HT1080 (cell line): Measurements from ENCODE around the gene DCTN1. TPM values are rescaled to one million over a fixed set of nuclear protein-coding genes. Genes with fewer than 3 reads are reported as not detected.
A peak's percentile ranks its signal among the peaks of the same experiment; 100 is the strongest.

Experiments used
- DNase-seq: peaks from one replicate; pipeline ENCODE4 v3.0.0-alpha.2; 2015; ENCODE audit warnings: low read depth
- small RNA-seq: library from RNA; depleted of rRNA; stranded (forward); fragments of <200 nt; gene quantifications from one replicate; pipeline ENCODE3, GENCODE V24; 2014
- total RNA-seq: library from RNA; depleted of rRNA; stranded (reverse); fragments of >200 nt; shearing (Covaris generic); gene quantifications from 2 replicates; pipeline ENCODE4 v1.2.3, GENCODE V29; 2014; rRNA removed

DCTN1 gene
- total RNA-seq, 1 experiment from 2014 or later: 84.6 TPM

- no peak for DNase-seq
These were observed 52.5 kb downstream of the DCTN1 start for GRCh38 chr2:74327627-74328026.

GRCh38 chr2:74327199-74327598 is 52.9 kb downstream of the DCTN1 start:
- no peak for DNase-seq

GRCh38 chr2:74325815-74326214 is 54.3 kb downstream of the DCTN1 start:
- no peak for DNase-seq

GRCh38 chr2:74321737-74322136 is 58.4 kb downstream of the DCTN1 start:
- peak; percentile 5 for DNase-seq

GRCh38 chr2:74317701-74318100 is 62.4 kb downstream of the DCTN1 start:
- no peak for DNase-seq

- no peak for DNase-seq
These were observed 63.4 kb downstream of the DCTN1 start for GRCh38 chr2:74316627-74317295.

- no peak for DNase-seq
These were observed 66.0 kb downstream of the DCTN1 start for GRCh38 chr2:74314107-74314506.

GRCh38 chr2:74313497-74313896 is 66.6 kb downstream of the DCTN1 start:
- DNase-seq: no peak

GRCh38 chr2:74312913-74313312 is 67.2 kb downstream of the DCTN1 start:
- DNase-seq: no peak

Small RNA genes lying within 50 kb of the gene (small RNA-seq; reads per million reads assigned to genes)
- not detected for gene RNU6-542P
- gene TAF13P2: not detected

Other genes starting within 250 kb of the DCTN1 start
- 125 and 156 TPM in 2 replicates for gene BOLA3, start 232.4 kb downstream of the DCTN1 start, total RNA-seq
- 77.6 and 83.8 TPM in 2 replicates for gene MOB1A, start 201.4 kb downstream of the DCTN1 start, total RNA-seq
- 201 and 225 TPM in 2 replicates for gene MTHFD2, start 181.7 kb downstream of the DCTN1 start, total RNA-seq
- not detected in 2 replicates for gene SLC4A5, start 36.9 kb downstream of the DCTN1 start, total RNA-seq
- gene C2orf81, start 41.3 kb upstream of the DCTN1 start, total RNA-seq: 0.37 and 2.2 TPM in 2 replicates
- 59.7 and 66.7 TPM in 2 replicates for gene WDR54, start 41.4 kb upstream of the DCTN1 start, total RNA-seq
- 15.8 and 21.1 TPM in 2 replicates for gene RTKN, start 61.6 kb upstream of the DCTN1 start, total RNA-seq
- gene INO80B, start 74.8 kb upstream of the DCTN1 start, total RNA-seq: 19.0 and 19.6 TPM in 2 replicates
- gene WBP1, start 78.1 kb upstream of the DCTN1 start, total RNA-seq: 31.0 and 47.8 TPM in 2 replicates
- 66.5 and 68.5 TPM in 2 replicates for gene MOGS, start 85.1 kb upstream of the DCTN1 start, total RNA-seq
- 79.3 and 113 TPM in 2 replicates for gene MRPL53, start 92.4 kb upstream of the DCTN1 start, total RNA-seq
- gene CCDC142, start 102.7 kb upstream of the DCTN1 start, total RNA-seq: 12.7 and 13.2 TPM in 2 replicates
- gene TTC31, start 102.8 kb upstream of the DCTN1 start, total RNA-seq: 18.7 and 26.0 TPM in 2 replicates
- 0.84 and 4.0 TPM in 2 replicates for gene LBX2, start 119.3 kb upstream of the DCTN1 start, total RNA-seq
- 27.2 and 29.8 TPM in 2 replicates for gene PCGF1, start 127.4 kb upstream of the DCTN1 start, total RNA-seq
- gene TLX2, start 134.1 kb upstream of the DCTN1 start, total RNA-seq: not detected in 2 replicates
- 0.13 and 0.18 TPM in 2 replicates for gene DQX1, start 145.9 kb upstream of the DCTN1 start, total RNA-seq
- 169 and 184 TPM in 2 replicates for gene AUP1, start 149.4 kb upstream of the DCTN1 start, total RNA-seq
- gene HTRA2, start 149.6 kb upstream of the DCTN1 start, total RNA-seq: 84.5 and 94.6 TPM in 2 replicates
- gene LOXL3, start 173.6 kb upstream of the DCTN1 start, total RNA-seq: 48.5 and 49.8 TPM in 2 replicates
- 62.1 and 66.8 TPM in 2 replicates for gene DOK1, start 174.4 kb upstream of the DCTN1 start, total RNA-seq